ENCODE data around the gene VCL. TPM values are rescaled to one million over a fixed set of nuclear protein-coding genes. Genes with fewer than 3 reads are reported as not detected.

The VCL gene
- total and polyA plus RNA-seq, 2 of the 8 experiments (the other 6 are each of a cell fraction or from before 2014, with no cell fraction given) = 119 to 377 TPM

DNA sequence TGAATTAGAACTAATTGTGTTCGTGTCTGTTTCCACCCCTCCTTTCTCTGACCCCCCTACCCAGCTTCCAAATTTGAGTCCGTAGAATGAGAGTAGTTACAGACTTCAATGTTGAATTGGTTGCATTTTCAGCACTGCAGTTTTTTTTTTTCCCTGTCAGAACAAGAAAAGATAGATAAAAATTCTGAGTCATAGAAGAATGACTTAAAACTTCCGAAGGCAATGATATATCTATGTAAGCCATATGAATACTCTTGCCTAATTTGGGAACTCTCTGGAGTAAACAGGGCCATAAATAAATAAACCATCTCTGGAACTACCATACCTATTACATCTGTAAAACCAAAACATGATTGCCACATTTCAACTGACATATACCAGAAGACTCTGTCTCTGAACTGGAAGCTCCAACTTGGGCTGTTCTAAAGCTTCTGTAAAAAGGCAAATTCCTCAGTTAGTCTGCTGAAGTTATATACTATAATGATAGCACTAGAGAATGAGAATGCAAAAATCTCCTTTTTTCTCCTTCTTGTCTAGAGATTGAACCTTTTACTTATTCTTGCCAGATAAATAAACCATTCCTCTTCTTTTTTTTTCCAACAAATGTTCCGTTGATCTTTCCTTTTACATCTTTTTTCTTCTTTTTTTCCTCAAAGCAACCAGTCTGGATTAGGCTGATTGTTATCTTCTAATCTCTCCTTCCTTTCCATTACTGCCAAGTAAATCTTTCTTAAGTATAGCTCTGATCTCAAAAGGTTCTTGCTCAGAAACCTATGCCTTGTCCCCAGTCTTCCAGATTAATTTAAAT lies 23.5 kb downstream of the VCL start:
- POLR2A ChIA-PET (ENCODE audit: partially characterized antibody) = interaction anchor here (0.6 to 10.2 kb wide), 11 partner anchors 8 to 151 kb away, joined by 3 to 117 read pairs (median 5); partner anchors contain the start of gene VCL
- no peak overlapping the region for H3K27ac ChIP-seq (ENCODE audit: low read depth, low read length)

More for the DNA sequence above, 23.5 kb downstream of the VCL start:
- CTCF ChIA-PET (ENCODE audit: partially characterized antibody) = interaction anchor here (0.7 to 2.4 kb wide), 4 partner anchors 14 to 132 kb away, joined by 3 to 7 read pairs (median 4); no protein-coding TSS in a partner anchor
- H4K20me1 ChIP-seq (replicated peaks in 1 of 2; ENCODE audit: control insufficient read depth in 1 of 2, insufficient read depth in 2 of 2, low read length in 2 of 2) = peaks cover 0 to 7% of the 10 kb centered on the region in 2 experiments
- no peak overlapping the region for H2AFZ ChIP-seq (ENCODE audit: low read length)
- no peak overlapping the region for H3K4ac ChIP-seq (replicated peaks; ENCODE audit: insufficient read length, low read depth, low read length)
- H3K18ac ChIP-seq (ENCODE audit: extremely low read depth, low read length) = no peak overlapping the region
- 89% methylated on average over 4 of the region's 4 CpGs; no CpG with 5 or more reads in 1 of the 2 experiments for WGBS, 2 experiments (ENCODE audit: extremely low coverage in 1 of 2, insufficient coverage in 1 of 2, insufficient read length in 1 of 2, insufficient replicate concordance in 2 of 2, low coverage in 1 of 2, low lambda C conversion rate in 2 of 2, missing lambda C conversion rate in 1 of 2)
- H3K23ac ChIP-seq (ENCODE audit: insufficient read length) = no peak overlapping the region
- H3K4me3 ChIP-seq (ENCODE audit: extremely low read depth in 1 of 4, insufficient read depth in 2 of 4, low read depth in 3 of 4, low read length in 4 of 4) = no peak overlapping the region
- FAIRE-seq (no peak), DNase-seq (ENCODE audit: low read depth in 1 of 2, low spot score in 2 of 2) (no peak)
- no peak overlapping the region for H4K91ac ChIP-seq (replicated peaks; ENCODE audit: insufficient read length, low read length)
- H3K4me2 ChIP-seq (ENCODE audit: insufficient read depth in 1 of 2, low read depth in 2 of 2, low read length in 2 of 2) = no peak overlapping the region
- H3K9me3 ChIP-seq (ENCODE audit: insufficient read depth in 2 of 2, low read depth in 1 of 2, low read length in 1 of 2) = no peaks in the 10 kb centered on the region
- no peak overlapping the region for H2BK12ac ChIP-seq (ENCODE audit: low read depth, low read length)
- H3K79me2 ChIP-seq (ENCODE audit: control insufficient read depth in 1 of 2, insufficient read depth in 2 of 2, low read length in 2 of 2) = peaks cover 3 to 93% of the 10 kb centered on the region in 2 experiments
- no peak overlapping the region for H3K9ac ChIP-seq (replicated peaks in 1 of 4; ENCODE audit: extremely low read depth in 1 of 4, low read depth in 3 of 4, low read length in 3 of 4)
- no peaks in the 10 kb centered on the region for H3K27me3 ChIP-seq (replicated peaks in 1 of 4; ENCODE audit: control insufficient read depth in 3 of 4, extremely low read depth in 1 of 4, insufficient read depth in 3 of 4, low read length in 3 of 4)
- TF ChIP-seq CREB1 (IDR thresholded peaks at IDR 0.05) = no peak
- TF ChIP-seq POLR2A (IDR thresholded peaks at IDR 0.05; ENCODE audit: control extremely low read depth in 1 of 2, low read depth in 2 of 2, low read length in 2 of 2) = 0 out of 3 replicates have a peak, but pooled peaks of 1 of the 2 experiments have one; percentile 35
- H4K8ac ChIP-seq (ENCODE audit: extremely low read depth, insufficient read depth, low read length) = no peak overlapping the region
- no peaks in the 10 kb centered on the region; the same call in 1 of the 2 replicates for H3K79me1 ChIP-seq (ENCODE audit: low read depth, low read length)
- peaks cover 0 to 3% (median 0%) of the 10 kb centered on the region in 4 experiments; a peak in 3 of 8 replicates for H3K36me3 ChIP-seq (ENCODE audit: control insufficient read depth in 2 of 4, insufficient read depth in 4 of 4, low read length in 3 of 4)
- no peak overlapping the region for H2BK5ac ChIP-seq (ENCODE audit: low read depth, low read length)
- H2BK20ac ChIP-seq (ENCODE audit: low read length) = no peak overlapping the region
- H3K56ac ChIP-seq (replicated peaks; ENCODE audit: insufficient read length, low read depth, low read length) = no peak overlapping the region
- no peak overlapping the region for H2BK120ac ChIP-seq (replicated peaks; ENCODE audit: low read depth, low read length)
- H4K5ac ChIP-seq (ENCODE audit: insufficient read length, low read depth, low read length) = no peak overlapping the region
- H3K14ac ChIP-seq (ENCODE audit: insufficient read length) = no peak overlapping the region
- H2AK5ac ChIP-seq (ENCODE audit: low read depth, low read length) = no peak overlapping the region
- no peaks in the 10 kb centered on the region for H3K23me2 ChIP-seq (ENCODE audit: low read depth, low read length)
- peaks cover 0 to 10% (median 2%) of the 10 kb centered on the region in 4 experiments; a peak in 4 of 7 replicates for H3K4me1 ChIP-seq (replicated peaks in 1 of 4; ENCODE audit: control insufficient read depth in 3 of 4, insufficient read depth in 4 of 4, low read length in 3 of 4)
- no peak overlapping the region for H2BK15ac ChIP-seq (ENCODE audit: low read length)

Data from H1 (cell line).